ENCODE results near the gene SART3.

The SART3 gene

GRCh38 chr12:108584456-108585065 lies 23.6 kb upstream of the SART3 start:
- no peak overlapping the region for H3K9ac ChIP-seq (ENCODE audit: low read length)
- H3K4me3 ChIP-seq (ENCODE audit: low read length), result no peak overlapping the region
- H3K9me3 ChIP-seq (ENCODE audit: control insufficient read depth, low read depth, low read length), result no peaks in the 10 kb centered on the region
- H3K27me3 ChIP-seq (ENCODE audit: control insufficient read depth, insufficient read depth, low read length), result no peaks in the 10 kb centered on the region
- peaks cover 4% of the 10 kb centered on the region for H3K4me1 ChIP-seq (ENCODE audit: control insufficient read depth, low read depth, low read length)
- H3K36me3 ChIP-seq (ENCODE audit: control insufficient read depth, low read depth, low read length), result no peaks in the 10 kb centered on the region
- no peak overlapping the region for H3K27ac ChIP-seq (ENCODE audit: low read length)

DNA sequence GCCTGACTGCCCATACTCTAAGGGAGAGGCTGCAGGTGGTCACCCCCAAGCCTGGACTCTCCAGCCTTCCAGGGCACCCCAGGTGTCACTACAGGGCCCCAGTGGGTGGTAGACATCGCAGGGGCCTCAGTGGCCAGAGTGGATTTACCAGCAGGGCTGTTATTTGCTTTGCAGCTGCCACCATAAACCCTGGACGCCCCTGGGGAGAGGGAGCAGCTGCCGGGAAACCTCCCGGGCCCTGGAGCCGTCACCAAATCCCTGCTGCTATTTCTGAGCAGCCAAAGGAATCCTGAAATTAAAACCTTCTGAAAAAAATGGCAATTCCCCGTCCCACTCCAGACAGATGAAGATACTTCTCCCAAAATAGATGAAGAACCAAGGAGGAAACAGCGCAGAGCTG lies 23.0 kb upstream of the SART3 start:
- no peak overlapping the region for H3K9ac ChIP-seq (ENCODE audit: low read length)
- H3K4me1 ChIP-seq (ENCODE audit: control insufficient read depth, low read depth, low read length), result no peaks in the 10 kb centered on the region

GRCh38 chr12:108582978-108583770 lies 22.2 kb upstream of the SART3 start:
- no peaks in the 10 kb centered on the region for H3K9me3 ChIP-seq (ENCODE audit: control insufficient read depth, low read depth, low read length)
- no peaks in the 10 kb centered on the region for H3K4me1 ChIP-seq (ENCODE audit: control insufficient read depth, low read depth, low read length)
- no peak overlapping the region for H3K27ac ChIP-seq (ENCODE audit: low read length)
- H3K27me3 ChIP-seq (ENCODE audit: control insufficient read depth, insufficient read depth, low read length), result no peaks in the 10 kb centered on the region
- H3K9ac ChIP-seq (ENCODE audit: low read length), result no peak overlapping the region
- H3K36me3 ChIP-seq (ENCODE audit: control insufficient read depth, low read depth, low read length), result no peaks in the 10 kb centered on the region
- H3K4me3 ChIP-seq (ENCODE audit: low read length), result no peak overlapping the region

More for the DNA sequence above, 23.0 kb upstream of the SART3 start:
- Histone ChIP-seq H3K27ac (ENCODE audit: low read length) (no peak overlapping the region), H3K36me3 (ENCODE audit: control insufficient read depth, low read depth, low read length) (no peaks in the 10 kb centered on the region), H3K27me3 (ENCODE audit: control insufficient read depth, insufficient read depth, low read length) (no peaks in the 10 kb centered on the region), H3K4me3 (ENCODE audit: low read length) (no peak overlapping the region), H3K9me3 (ENCODE audit: control insufficient read depth, low read depth, low read length) (no peaks in the 10 kb centered on the region)

- no peak overlapping the region for H3K27ac ChIP-seq (ENCODE audit: low read length)
- no peaks in the 10 kb centered on the region for H3K36me3 ChIP-seq (ENCODE audit: control insufficient read depth, low read depth, low read length)
- no peak overlapping the region for H3K9ac ChIP-seq (ENCODE audit: low read length)
- H3K4me1 ChIP-seq (ENCODE audit: control insufficient read depth, low read depth, low read length), result no peaks in the 10 kb centered on the region
- H3K9me3 ChIP-seq (ENCODE audit: control insufficient read depth, low read depth, low read length), result no peaks in the 10 kb centered on the region
- no peaks in the 10 kb centered on the region for H3K27me3 ChIP-seq (ENCODE audit: control insufficient read depth, insufficient read depth, low read length)
- H3K4me3 ChIP-seq (ENCODE audit: low read length), result no peak overlapping the region
Observed at GRCh38 chr12:108582509-108582908, 21.5 kb upstream of the SART3 start.

- H3K9ac ChIP-seq (ENCODE audit: low read length), result no peak overlapping the region
- H3K36me3 ChIP-seq (ENCODE audit: control insufficient read depth, low read depth, low read length), result no peaks in the 10 kb centered on the region
- no peaks in the 10 kb centered on the region for H3K27me3 ChIP-seq (ENCODE audit: control insufficient read depth, insufficient read depth, low read length)
- H3K27ac ChIP-seq (ENCODE audit: low read length), result no peak overlapping the region
- H3K4me1 ChIP-seq (ENCODE audit: control insufficient read depth, low read depth, low read length), result no peaks in the 10 kb centered on the region
- H3K9me3 ChIP-seq (ENCODE audit: control insufficient read depth, low read depth, low read length), result no peaks in the 10 kb centered on the region
- H3K4me3 ChIP-seq (ENCODE audit: low read length), result no peak overlapping the region
Observed at GRCh38 chr12:108581311-108582227, 20.6 kb upstream of the SART3 start.

DNA sequence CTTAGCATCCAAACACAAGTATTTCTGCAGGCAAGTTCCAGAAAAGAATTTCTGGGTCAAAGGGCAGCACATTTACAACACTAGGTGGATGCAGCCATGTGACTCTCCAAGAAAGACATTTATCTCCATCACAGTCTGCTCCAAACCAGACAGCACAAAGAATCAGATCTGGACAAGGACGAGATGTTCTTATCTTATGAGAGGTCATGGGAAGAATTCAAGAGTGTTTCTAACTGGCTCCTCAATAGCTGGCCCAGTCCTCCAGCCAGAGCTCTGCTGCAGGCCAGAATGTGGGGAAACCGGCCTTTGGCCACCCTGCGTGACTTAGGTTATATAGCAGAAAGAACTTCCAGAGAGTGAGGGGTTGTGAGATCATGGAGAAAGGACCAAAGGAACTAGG lies 19.6 kb upstream of the SART3 start:
- H3K27me3 ChIP-seq (ENCODE audit: control insufficient read depth, insufficient read depth, low read length), result no peaks in the 10 kb centered on the region
- H3K4me3 ChIP-seq (ENCODE audit: low read length), result no peak overlapping the region
- H3K9ac ChIP-seq (ENCODE audit: low read length), result no peak overlapping the region
- H3K9me3 ChIP-seq (ENCODE audit: control insufficient read depth, low read depth, low read length), result no peaks in the 10 kb centered on the region
- H3K27ac ChIP-seq (ENCODE audit: low read length), result no peak overlapping the region
- no peaks in the 10 kb centered on the region for H3K4me1 ChIP-seq (ENCODE audit: control insufficient read depth, low read depth, low read length)
- H3K36me3 ChIP-seq (ENCODE audit: control insufficient read depth, low read depth, low read length), result no peaks in the 10 kb centered on the region

- H3K9me3 ChIP-seq (ENCODE audit: control insufficient read depth, low read depth, low read length), result no peaks in the 10 kb centered on the region
- no peaks in the 10 kb centered on the region for H3K27me3 ChIP-seq (ENCODE audit: control insufficient read depth, insufficient read depth, low read length)
- no peak overlapping the region for H3K27ac ChIP-seq (ENCODE audit: low read length)
- no peaks in the 10 kb centered on the region for H3K4me1 ChIP-seq (ENCODE audit: control insufficient read depth, low read depth, low read length)
- H3K4me3 ChIP-seq (ENCODE audit: low read length), result no peak overlapping the region
- no peak overlapping the region for H3K9ac ChIP-seq (ENCODE audit: low read length)
- H3K36me3 ChIP-seq (ENCODE audit: control insufficient read depth, low read depth, low read length), result no peaks in the 10 kb centered on the region
Observed at GRCh38 chr12:108578813-108579212, 17.8 kb upstream of the SART3 start.

GRCh38 chr12:108578264-108578663 lies 17.3 kb upstream of the SART3 start:
- Histone ChIP-seq H3K36me3 (ENCODE audit: control insufficient read depth, low read depth, low read length) (no peaks in the 10 kb centered on the region), H3K4me1 (ENCODE audit: control insufficient read depth, low read depth, low read length) (no peaks in the 10 kb centered on the region), H3K27me3 (ENCODE audit: control insufficient read depth, insufficient read depth, low read length) (no peaks in the 10 kb centered on the region), H3K9ac (ENCODE audit: low read length) (no peak overlapping the region), H3K27ac (ENCODE audit: low read length) (no peak overlapping the region), H3K9me3 (ENCODE audit: control insufficient read depth, low read depth, low read length) (no peaks in the 10 kb centered on the region), H3K4me3 (ENCODE audit: low read length) (no peak overlapping the region)

GRCh38 chr12:108577458-108577857 lies 16.5 kb upstream of the SART3 start:
- H3K36me3 ChIP-seq (ENCODE audit: control insufficient read depth, low read depth, low read length), result no peaks in the 10 kb centered on the region
- H3K9ac ChIP-seq (ENCODE audit: low read length), result no peak overlapping the region
- H3K27ac ChIP-seq (ENCODE audit: low read length), result no peak overlapping the region
- H3K4me1 ChIP-seq (ENCODE audit: control insufficient read depth, low read depth, low read length), result no peaks in the 10 kb centered on the region
- H3K4me3 ChIP-seq (ENCODE audit: low read length), result no peak overlapping the region
- no peaks in the 10 kb centered on the region for H3K27me3 ChIP-seq (ENCODE audit: control insufficient read depth, insufficient read depth, low read length)
- no peaks in the 10 kb centered on the region for H3K9me3 ChIP-seq (ENCODE audit: control insufficient read depth, low read depth, low read length)

GRCh38 chr12:108576660-108577234 lies 15.8 kb upstream of the SART3 start:
- no peak overlapping the region for H3K9ac ChIP-seq (ENCODE audit: low read length)
- H3K4me3 ChIP-seq (ENCODE audit: low read length), result no peak overlapping the region
- H3K36me3 ChIP-seq (ENCODE audit: control insufficient read depth, low read depth, low read length), result no peaks in the 10 kb centered on the region
- no peaks in the 10 kb centered on the region for H3K4me1 ChIP-seq (ENCODE audit: control insufficient read depth, low read depth, low read length)
- H3K27ac ChIP-seq (ENCODE audit: low read length), result no peak overlapping the region
- H3K27me3 ChIP-seq (ENCODE audit: control insufficient read depth, insufficient read depth, low read length), result no peaks in the 10 kb centered on the region
- no peaks in the 10 kb centered on the region for H3K9me3 ChIP-seq (ENCODE audit: control insufficient read depth, low read depth, low read length)

GRCh38 chr12:108575199-108575912 lies 14.4 kb upstream of the SART3 start:
- Histone ChIP-seq H3K4me1 (ENCODE audit: control insufficient read depth, low read depth, low read length) (no peaks in the 10 kb centered on the region), H3K36me3 (ENCODE audit: control insufficient read depth, low read depth, low read length) (no peaks in the 10 kb centered on the region), H3K9ac (ENCODE audit: low read length) (no peak overlapping the region), H3K27ac (ENCODE audit: low read length) (no peak overlapping the region), H3K27me3 (ENCODE audit: control insufficient read depth, insufficient read depth, low read length) (no peaks in the 10 kb centered on the region), H3K9me3 (ENCODE audit: control insufficient read depth, low read depth, low read length) (no peaks in the 10 kb centered on the region), H3K4me3 (ENCODE audit: low read length) (no peak overlapping the region)
